Measurements from ENCODE around the gene SPRYD7.

DNA sequence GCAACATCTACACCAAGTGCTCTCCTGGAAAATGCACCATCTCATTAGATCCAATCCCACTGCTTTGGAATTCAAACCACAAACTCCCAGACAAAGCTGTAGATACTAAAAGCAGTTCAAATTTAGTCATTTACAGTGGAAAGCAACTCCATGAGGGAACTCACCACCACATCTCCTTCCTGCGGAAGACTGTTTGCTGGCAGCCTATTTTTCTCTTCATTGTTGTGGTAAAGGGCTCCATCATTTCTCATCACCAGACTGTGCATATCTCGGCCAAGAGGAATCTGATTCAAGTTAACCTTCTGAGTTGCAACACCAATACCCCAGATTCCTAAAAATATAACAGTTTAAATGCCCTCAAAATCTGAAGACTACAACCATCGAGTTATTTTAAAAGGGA lies 8.4 kb downstream of the SPRYD7 start:
- TF ChIP-seq CTCF (IDR thresholded peaks at IDR 0.05; ENCODE audit: low read depth, low read length, poor library complexity, severe bottlenecking) = no peak
- no peak for TF ChIP-seq EZH2phosphoT487 (IDR thresholded peaks at IDR 0.05; ENCODE audit: borderline replicate concordance, low read length)
